ENCODE measurements around the gene ERC2.

ERC2 gene

DNA sequence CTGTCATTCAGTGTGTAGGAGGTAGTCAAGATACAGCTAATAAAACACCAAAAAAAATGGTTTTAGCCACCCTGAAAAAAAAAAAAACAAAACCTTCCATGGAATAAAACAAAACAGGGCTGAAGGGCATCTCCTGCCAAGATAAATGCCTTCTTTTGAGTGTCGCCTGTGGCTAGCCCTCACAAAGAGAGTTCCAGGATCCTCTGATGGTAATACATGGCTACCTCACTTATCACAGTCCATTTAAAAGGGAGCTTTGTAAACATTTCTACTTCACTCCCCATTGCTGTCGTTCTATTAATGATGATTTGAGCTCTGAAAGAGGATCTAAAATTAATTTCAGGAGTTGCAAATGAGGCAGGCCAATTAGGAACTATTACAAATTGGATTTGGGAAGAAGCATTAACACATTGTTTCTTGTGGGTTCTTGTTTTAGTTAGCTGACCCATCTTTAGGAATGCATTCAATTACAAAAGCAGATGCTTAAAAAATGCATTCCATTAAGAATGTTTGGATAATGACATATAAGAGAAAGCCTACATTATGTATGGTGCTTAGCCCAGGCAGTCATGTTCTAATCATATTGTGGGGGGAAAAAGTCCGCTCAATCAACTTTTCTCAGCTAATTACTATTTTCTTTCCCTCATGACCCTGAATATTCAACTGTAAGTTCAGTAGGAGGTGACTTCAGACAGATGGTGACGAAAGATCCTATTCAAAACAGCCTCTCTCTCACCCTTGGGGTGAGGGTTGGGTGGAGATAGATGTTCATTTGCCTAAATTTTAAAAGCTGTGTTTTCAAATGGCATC lies 726.0 kb downstream of the ERC2 start:
- no peak for DNase-seq (ENCODE audit: low read depth)

DNA sequence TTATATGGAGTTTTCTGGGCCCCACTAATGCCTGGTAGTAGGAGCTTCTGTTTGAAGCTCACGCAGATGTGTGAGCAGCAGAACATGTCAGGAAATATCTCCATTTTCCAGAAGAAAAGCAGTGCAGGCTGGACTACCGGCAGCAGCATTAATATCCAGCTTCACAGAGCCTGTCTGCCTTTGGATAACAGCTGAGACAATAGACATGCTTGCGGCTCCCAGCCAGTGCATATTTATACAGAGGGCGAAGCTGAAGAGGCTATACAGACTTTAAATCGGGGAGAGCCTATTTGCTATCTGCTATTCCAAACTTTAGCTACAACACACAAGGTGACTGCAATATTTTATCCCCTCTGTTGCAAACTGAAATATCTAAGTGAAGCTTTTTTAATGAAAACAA lies 731.1 kb downstream of the ERC2 start:
- DNase-seq (ENCODE audit: low read depth) = no peak

DNA sequence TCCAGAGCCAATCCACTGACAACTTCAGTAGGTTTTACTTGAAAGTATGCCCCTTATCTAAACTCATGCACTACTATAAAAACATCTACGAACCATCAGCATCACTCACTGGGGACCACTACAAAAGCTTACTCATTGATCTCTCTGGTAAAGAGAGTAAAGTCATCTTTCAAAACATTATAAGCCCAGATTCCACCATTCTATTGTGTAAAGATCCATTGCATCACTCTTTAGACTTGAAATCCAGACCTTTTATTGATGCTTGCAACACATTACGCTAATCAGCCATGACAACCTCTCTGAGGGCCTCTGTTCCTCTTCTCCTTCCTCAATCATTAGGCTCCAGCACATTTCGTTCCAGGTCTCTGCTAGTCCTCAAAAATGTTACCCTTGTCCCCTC lies 732.3 kb downstream of the ERC2 start:
- DNase-seq (ENCODE audit: low read depth) = no peak

DNA sequence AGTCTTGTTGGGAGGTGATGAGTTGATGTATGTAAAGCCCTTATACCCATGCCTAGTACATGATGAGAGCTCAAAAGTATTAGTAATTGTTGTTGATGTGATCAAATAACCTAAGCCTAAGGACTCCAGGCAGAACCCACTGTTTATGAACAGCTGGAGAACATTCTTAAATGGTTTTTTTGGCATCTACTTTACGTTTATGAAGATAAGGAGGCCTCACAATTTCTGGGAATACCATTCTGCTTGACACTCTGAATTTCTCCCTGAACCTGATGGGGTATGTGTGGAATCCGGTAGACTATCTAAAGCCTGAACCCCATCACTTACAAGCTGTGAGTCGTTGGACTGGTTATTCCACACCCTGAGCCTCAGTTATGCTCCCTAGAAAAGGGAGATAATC lies 736.5 kb downstream of the ERC2 start:
- DNase-seq (ENCODE audit: low read depth) = no peak

DNA sequence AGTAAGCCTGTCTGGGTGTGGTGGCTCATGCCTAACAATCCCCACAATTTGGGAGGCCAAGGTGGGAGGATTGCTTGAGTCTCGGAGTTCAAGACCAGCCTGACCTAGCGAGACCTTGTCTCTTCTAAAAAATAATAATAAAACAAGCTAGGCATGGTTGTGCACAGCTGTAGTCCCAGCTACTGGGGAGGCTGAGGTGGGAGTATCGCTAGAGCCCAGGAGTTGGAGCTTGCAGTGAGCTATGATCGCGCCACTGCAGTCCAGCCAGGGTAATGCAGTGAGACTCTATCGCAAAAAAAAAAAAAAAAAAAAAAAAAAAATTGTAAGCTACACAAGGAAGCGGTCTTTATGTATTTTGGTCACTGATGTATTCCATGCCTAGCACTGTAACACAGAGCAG lies 738.7 kb downstream of the ERC2 start:
- DNase-seq (ENCODE audit: low read depth) = no peak

DNA sequence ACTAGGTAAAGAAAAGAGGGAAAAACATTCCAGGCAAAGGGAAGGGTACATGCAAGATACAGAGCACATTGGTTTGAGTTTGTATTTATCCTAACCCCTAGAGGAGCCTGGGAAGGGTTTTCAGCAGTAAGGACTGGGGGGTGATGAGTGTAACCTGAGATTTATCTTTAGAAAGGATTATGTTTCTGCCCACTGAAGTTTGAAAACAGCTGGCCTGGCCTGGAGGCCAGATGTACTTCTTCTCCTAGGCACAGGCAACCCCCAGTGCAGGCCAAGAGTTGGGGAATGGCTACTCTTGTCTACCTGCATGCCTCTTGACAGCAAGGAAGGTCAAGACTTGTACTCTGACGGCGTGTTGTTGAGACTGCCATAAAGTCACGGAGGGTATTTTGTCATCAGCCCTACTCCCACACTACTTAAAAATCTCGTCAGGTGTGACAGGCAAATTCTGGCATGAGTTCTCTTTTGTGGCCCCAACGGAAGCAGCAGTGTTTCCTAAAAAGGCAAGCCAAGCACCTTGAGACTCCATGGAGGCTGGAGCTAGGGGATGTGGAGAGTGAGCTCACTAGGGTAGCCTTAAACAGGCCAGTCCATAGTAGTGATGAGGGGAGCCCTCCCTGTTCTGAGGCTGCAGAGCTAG lies 739.7 kb downstream of the ERC2 start:
- no peak for DNase-seq (ENCODE audit: low read depth)

DNA sequence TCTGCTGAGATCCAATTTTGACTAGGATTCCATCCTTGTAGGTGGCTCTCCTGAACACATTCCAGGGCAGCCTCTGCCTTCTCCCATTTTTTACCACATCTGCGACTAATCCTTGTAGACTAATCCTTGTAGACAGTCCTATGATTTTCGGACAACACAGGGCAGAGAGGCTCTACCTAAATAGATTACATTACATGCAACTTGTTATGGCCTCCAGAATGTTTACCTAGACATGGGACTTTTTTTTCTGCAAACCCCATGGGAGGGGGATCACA lies 741.8 kb downstream of the ERC2 start:
- no peak for DNase-seq (ENCODE audit: low read depth)

DNA sequence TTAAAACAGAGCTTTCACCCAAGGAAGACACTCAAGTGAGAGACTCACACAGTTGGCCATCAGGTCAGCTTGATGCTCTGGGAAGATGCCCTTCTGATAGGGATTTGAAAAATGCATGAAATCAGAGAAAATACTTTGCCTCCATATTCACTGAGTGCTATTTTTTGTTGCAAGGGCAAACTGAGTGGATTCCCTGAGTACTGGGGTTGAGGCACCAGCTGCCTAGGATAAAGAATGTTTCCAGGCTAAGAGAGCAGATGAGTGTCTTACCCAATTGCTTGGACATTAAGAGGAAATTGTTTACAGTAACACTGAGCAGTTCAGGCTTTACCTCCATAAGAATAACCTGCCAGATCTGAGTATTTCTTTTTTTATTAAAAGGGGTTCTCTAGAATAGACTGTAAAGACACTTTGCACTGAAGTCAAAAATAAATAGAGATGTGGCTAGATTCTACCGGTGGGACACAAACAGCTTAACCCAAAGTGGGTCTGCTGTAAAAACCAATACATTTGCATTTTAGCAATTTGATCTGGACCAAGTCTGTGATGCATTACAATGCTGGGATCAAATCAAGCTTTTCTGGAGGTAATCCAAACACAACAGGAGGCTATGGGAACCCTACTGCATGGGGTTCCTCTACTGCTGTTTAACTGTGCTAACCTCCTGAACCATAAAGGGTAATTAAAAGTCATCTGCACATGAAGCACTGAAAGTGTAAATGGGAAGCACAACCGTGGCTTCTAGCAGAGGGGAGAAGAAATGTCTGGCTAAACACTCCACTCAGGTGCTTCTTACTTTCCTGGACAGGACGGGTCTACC lies 742.4 kb downstream of the ERC2 start:
- no peak for DNase-seq (ENCODE audit: low read depth)

DNA sequence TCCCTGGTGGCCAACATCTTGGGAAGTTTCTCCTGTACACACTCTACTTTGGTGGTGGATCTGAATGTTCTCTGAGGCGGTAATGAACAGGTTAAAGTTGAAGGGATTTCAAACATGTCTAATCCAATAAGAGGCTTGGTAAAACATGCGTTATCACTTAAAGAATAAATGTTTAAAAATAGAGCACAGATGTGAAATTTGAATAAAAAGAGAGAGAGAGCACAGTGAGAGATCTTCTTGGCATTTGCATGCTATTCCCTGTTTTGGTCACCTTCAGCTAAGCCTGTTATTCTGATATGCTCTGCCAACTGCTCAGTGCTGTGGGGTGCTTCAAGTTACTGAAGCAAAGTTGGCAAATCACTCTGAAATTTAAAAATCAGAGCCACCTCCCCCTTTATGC lies 743.4 kb downstream of the ERC2 start:
- DNase-seq (ENCODE audit: low read depth) = no peak

DNA sequence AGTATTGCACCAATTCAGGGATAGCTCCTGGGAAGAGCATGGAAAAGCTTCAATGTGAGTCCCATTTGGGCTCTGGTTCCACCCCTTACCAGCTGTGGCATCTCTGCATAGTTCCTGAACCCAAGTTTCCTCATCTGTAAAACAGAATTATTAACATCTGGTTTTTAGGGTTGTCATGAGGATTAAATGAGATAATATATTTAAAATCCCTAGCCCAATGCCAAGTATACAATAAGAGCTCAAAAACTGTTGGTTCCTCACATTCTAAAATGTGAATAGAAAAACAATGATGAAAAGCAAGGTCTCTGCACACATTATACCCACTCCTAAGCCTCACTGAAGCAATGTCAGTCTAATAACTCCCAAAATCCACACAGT lies 743.9 kb downstream of the ERC2 start:
- no peak for DNase-seq (ENCODE audit: low read depth)

DNA sequence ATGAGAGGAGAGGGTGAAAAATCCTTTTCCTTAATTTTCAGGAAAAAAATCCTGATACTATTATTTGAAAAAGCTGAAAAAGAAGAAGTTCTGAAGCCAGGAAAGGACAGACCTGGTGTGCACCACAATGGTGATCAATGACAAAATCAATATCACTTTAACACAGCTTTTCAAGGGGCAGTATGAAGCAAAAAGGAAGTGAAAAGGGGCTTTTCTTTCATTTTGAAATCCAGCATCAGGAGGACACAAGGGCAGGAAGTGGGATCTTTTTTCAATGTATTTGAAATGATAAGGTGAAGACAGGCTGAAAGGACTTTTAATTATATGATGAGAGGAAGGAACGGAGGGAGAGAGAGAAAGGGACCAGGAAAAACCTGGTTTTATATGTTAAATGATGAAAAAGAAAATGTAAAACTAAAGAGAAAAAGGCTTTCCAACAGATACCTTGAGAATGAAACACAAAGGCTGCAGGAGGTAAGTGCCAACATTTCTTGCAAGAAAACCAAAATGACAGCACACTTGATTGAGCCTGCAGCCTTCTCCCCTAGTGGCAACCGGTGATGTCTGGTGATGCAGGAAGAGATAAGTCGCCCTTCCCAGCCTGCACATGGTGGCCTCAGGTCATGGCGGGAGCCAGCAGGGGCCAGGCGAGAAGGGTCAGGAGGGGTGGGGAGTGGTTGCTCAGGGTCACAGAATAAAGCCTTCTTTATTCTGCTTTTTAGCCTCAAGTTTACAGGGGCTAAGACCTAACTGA lies 744.4 kb downstream of the ERC2 start:
- DNase-seq (ENCODE audit: low read depth) = no peak

DNA sequence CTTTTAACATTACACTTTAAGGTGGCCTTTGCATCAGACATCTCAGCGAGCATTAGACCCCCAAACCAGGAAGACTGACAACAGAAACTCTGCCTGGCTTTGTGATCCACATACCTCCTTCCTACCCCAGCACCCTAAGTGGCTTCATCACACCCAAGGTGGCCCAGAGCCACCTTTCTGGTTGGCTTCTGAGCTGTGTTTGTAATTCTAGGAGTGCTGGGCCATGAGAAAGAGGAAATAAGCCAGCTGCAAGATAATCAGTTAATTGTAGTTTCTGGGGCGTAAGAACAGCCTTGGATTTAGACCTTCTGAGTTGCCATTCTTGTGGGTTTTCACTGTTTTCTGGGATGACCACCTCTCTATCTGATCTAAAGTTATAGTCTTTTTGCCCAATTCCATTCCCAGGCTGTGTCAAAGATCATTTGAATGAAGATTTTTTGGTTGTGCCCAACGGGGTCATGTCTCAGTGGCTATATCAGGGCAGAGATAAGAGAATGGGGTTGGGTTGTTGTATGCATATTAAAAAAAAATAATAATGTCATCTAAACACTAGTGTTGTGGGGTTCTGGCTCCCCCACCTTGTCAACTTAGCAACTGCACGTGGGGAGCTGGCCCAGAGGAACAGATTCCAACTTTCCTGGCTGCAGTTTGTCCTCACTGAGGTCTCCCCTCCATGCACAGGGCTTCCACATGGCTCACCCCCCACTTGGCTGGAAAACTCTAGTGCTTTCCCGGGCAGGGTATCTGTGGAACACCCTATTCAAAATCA lies 746.4 kb downstream of the ERC2 start:
- peak; percentile 68 for DNase-seq (ENCODE audit: low read depth)

DNA sequence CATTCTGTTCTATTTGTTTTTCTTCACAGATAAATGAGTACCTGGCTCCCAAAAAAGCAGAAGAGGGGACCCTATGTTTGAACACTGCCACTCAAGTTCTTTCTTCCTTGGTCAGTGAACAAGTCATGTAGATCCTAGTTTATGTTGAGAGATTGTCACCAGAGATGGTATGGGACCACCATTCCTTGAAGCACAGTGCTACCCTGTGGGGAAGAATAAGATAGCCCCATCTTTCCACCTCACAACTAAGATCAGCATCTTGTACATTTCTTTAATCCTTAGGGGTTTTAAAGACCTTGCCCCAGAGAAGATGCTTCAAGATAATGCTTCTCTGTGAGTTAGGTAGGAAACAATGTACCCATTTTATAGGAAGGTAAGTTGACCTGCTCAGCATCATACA lies 747.7 kb downstream of the ERC2 start:
- peak; percentile 64 for DNase-seq (ENCODE audit: low read depth)

DNA sequence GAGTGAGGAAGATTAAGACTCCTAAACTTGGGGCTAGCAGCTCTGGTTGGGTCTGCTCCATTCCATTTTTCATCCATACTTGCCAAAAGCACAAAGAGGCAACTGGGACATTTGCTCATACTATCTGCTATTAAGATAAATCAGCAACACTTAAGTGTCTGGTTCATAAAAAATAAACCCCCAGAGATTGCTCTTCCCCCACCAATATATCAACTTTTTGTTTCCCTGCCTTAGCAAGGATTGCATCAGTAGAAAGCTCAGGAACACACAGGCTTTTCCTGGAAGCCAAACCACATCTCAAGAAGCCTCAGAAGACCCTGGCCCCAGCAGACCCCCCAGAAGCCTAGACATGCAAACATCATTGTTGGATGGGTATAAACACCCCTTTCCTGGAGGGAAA lies 748.8 kb downstream of the ERC2 start:
- DNase-seq (ENCODE audit: low read depth) = no peak

DNA sequence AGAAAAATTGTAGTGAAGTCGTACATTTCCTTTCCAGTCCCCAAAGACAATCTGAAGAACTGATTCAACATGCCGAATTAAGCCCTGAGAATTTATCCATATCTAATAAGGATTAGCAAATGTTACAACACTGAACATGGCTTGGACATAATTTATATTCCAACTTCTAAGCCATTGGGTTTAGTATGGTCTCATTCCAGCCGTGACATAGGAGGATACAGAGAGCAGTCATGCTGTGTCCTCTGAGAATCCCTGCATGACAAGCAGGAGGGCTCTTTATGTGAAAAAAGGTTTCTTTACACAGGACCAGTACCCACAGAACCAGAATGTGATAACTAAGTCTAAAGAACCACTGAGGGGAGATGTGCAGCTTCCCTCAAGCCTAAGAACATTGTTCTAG lies 749.3 kb downstream of the ERC2 start:
- DNase-seq (ENCODE audit: low read depth) = no peak

DNA sequence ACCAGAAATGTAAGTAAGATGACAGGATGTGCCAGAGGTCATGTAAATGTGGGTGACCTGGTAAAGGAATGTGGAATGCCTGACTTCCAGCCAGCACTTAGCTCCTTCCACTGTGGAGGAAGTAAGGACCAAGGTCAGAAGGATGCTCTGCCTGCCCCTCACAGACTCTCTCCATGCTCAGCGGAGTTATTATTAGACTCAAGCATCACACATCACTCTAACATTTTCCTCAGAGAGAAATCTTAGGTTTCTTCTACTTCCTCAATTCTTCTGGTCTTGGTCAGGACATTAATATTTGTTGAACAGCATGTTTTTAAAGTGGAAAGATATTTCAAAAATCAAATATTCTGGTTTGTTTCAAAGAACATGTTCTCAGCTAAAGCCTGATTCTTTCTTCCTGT lies 749.7 kb downstream of the ERC2 start:
- DNase-seq (ENCODE audit: low read depth) = peak; percentile 64

DNA sequence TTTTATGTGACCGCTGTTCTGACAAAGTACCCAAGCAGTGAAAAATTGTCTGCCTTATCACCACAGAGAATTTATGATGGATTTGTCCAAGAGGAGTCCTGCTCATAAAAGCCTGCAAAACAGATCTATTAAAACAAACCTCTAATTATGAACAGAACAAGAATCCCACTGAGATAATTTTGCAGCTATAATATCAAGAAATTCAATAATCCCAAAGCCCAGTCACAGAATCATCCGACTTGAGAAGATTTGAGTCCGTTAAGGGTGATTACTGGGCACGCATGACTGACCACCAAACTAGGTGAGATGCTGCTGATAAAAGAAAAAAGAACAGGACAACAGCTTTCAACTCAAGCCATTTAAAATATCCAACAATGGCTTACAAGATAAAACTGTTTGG lies 750.2 kb downstream of the ERC2 start:
- DNase-seq (ENCODE audit: low read depth) = no peak

DNA sequence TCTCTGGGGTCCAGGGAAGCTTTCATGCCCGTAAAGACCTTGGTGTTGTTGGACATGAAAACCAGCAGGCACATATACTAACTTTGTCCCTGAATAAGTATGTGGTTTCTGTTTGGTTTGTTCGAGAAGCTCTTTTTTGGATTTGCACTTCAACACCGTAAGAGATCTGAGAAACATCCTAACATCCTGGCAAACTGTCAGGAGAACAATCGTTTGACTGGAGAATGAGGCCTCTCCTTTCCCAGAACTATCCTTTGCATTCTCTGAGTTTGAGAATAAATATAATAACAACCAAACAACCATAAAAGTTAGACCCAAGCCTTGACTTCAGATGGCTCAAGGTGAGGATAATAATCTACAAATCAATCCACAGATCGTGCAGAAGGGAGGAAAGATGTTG lies 750.8 kb downstream of the ERC2 start:
- DNase-seq (ENCODE audit: low read depth) = no peak

DNA sequence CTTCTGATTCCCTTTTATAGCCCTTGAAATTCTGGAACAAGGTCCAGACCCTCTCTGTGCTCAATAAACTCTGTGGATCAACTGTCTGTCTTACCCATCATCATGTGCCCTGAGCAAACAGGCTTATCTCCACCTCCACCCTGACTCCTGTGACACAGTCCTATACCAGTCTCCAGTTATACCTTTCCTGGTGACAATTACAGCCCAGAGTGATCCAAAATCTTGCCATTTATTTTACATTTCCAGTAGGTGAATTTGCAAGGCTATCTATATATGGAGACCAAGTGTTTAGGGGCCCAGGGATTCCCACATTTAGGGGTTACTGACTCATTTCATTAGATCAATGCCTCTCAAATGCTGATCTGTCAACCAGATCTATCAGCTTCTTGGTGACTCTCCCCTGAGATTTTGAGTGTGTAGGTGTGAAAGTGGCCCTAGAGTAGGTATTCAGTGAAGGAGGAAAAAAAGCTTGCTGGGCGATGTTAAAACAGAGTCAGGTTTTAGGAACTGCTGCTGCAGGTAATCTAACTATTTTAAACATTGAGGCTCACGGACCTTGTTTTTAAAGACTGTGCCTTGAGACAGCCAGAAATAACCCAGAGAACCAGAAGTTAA lies 751.5 kb downstream of the ERC2 start:
- no peak for DNase-seq (ENCODE audit: low read depth)

DNA sequence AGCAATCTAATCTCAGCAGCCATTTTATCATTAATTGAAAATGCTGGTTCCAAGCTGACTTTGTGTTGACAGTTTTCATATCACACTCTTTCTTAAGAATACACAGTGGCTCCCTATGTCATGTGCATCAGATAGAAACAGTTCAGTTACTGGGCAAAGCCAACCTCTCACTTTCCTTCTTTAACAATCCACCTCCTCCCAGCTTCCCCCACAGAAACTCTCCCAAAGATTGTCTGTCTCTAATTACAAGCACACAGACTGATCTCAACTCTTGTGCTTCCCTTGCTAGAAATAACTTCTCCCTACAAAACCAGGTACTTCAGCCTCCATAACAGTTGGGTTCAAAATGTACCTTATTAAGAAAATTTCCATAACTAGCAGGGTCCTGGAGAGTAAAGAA lies 752.2 kb downstream of the ERC2 start:
- DNase-seq (ENCODE audit: low read depth) = no peak

DNA sequence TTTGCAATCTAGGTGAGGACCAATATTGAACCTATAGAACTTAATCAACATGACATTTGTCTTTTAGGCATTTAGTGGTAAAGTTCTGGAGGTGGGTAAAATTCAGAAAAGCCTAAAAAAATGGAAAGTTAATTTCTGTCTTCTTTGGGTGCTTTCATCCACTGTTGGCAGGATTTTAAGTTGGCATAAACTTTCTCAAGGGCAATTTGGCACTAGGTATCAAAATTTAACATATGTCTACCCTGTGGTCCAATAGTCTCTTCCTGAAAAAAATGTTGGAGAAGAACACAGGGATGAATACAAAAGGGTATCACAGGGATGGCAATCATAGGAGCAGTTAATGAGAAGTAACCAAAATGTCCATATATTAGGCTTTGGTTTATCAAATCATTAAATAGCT lies 754.2 kb downstream of the ERC2 start:
- no peak for DNase-seq (ENCODE audit: low read depth)
